GM18498 (cell line): ENCODE results near the gene DOP1A.

Experiments used
- ATAC-seq: cut with Tn5 transposase; IDR thresholded peaks from one replicate; pipeline ENCODE4 v1.9.1; 2021; ENCODE audit warnings: mild to moderate bottlenecking, moderate library complexity; ENCODE audit not compliant: unreplicated experiment

The DOP1A gene

DNA sequence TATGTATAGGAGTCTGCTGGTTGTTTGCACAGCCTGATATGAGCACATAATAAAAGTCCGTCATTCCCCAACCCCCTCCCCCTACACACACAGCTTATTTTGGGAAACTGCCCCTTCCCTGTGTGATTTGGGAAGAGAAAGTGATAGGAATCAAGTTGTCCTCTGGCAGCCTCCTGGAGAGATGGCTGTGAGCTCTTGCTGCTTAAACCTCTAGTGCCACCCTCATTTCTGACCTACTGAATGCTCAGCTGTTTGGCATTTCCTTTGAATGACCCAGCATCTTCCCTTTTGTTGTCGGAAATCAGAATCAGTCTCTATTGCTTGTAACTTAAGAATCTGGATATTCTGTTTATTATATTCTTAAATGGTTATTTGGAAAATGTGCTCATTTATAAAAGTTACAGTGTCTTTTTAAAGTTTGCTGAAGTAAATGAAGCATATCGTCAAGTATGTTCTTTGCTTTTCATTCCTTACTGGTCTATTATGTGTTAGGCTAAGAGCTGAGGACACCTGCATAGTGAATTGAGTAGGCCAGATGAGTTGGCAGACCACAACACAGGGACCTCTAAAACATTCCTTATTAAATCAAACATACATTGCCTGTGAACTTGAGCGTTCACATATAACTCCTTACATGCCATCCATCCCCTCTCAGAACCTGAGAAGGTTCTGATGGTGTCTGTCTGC, 131.2 kb downstream of the DOP1A start:
- ATAC-seq = no peak

DNA sequence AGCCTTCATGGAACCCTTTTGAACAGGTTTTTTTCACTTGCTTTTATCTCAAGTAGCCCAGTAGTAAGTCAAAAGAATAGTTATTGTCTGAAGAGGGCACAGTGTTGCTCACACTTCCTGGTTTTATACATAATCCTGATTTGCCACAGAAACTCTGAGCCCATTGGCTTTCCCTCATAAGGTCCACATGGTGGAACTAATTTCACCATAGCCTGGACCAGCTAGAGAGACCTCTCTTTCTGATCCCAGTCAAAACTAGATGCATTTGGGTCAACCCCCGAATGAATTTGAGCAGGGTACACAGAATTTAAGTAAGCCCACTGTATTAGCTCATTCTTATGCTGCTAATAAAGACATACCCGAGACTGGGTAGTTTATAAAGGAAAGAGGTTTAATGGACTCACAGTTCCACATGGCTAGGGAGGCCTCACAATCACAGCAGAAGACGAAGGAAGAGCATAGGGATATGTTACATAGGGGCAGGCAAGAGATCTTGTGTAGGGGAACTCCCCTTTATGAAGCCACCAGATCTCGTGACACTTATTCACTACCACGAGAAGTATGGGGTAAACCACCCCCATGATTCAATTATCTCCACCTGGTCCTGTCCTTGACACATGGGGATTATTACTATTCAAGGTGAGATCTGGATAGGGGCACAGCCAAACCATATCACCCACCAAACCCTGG, 131.8 kb downstream of the DOP1A start:
- peak; percentile 51 for ATAC-seq

DNA sequence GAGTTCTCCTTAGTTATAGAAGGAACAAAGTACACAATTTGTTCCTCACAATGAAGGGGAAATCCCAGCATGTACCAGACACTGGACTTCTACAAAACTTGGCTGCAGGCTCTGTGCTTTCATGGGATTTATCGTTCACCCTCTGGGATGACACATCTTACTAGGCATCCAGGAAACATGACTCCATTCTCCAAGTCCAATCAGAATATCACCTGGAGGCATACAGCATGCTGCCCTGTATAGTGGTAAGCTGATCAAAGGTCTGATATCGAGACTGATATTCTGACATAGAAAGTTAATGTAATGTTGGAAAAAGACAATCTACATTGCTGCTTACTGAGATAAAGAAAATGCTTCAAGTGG, 132.4 kb downstream of the DOP1A start:
- ATAC-seq = no peak

DNA sequence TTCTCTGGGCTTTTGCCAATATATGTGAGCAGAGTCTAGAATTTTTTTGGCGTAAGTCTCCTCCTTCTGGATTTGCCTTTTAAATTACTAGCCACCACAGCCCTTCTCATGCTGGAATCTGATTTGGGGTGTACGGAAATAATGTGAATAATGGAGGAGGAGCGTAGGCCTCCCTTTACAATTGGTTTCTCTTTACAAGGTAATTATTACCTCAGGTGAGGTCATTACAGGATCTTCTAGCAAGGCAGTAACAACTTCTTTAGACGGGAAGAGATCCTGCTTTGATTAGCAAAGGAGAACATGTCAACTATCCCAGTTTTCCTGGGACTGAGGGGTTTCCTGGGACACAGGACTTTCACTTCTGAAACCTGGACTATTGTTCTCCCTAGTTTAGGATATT, 134.6 kb downstream of the DOP1A start:
- no peak for ATAC-seq

DNA sequence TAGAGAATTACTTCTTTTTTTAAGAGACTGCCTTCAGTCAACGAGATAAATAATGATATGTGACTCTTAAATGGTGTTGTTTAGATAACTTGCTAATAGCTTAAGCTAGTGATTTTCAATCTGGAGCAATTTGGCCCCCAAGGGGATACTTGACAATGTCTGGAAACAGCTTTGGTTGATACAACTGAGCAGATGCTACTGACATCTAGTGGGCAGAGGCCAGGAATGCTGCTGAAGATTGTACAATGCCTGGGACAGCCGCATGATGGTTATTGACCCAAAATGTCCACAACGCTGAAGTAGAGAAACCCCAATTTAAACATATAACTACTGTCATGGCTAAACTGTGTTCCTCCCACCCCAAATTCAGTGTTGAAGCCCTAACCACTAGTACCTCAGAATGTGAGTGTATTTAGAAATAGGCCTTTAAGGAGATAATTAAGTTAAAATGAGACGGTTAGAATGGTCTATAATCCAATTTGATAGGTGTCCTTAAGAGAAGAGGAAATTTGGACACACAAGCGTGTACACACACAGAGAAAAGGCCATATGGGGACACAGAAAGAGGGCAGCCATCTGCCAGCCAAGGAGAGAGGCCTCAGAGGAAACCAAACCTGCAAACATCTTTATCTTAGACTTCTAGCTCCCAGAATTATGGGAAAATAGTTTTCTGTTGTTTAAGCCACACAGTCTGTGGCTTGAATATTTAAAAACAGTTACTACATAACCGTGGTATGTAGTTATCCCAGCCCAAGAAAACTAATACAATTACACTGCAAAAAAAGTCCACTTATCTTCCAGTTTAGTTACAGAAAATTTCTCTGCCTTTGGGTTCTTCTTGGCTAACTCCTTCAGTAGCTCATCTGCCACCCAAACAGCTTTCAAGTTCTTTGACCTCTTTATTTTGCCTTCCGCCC, 147.9 kb downstream of the DOP1A start:
- peak; percentile 99 for ATAC-seq

DNA sequence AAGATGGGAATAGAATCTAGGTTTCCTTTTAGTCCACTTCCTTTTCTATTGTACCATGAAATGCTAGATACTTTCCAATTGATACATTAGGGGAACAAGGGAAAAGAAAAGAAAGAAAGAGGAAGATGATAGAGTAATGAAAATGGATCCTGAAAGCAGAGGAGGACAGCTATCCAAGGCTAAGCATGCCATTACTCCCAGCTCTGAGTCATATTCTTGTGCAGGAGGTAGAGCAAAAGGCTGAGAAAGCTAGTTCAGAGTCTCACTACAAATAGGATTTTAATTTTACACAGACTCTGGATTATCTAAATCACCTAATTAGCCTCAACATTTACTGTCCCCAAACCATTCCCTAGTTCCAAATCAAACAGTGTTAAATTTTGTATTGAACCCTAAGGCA, 149.3 kb downstream of the DOP1A start:
- no peak for ATAC-seq
